ENCODE results near the gene RNF167. TPM values are rescaled to one million over a fixed set of nuclear protein-coding genes. Genes with fewer than 3 reads are reported as not detected.
A peak's percentile ranks its signal among the peaks of the same experiment; 100 is the strongest.

Gene RNF167
- total and polyA plus RNA-seq, 2 of the 13 experiments (the other 11 are each of a cell fraction or from before 2014, with no cell fraction given), result 44.1 to 45.4 TPM

DNA sequence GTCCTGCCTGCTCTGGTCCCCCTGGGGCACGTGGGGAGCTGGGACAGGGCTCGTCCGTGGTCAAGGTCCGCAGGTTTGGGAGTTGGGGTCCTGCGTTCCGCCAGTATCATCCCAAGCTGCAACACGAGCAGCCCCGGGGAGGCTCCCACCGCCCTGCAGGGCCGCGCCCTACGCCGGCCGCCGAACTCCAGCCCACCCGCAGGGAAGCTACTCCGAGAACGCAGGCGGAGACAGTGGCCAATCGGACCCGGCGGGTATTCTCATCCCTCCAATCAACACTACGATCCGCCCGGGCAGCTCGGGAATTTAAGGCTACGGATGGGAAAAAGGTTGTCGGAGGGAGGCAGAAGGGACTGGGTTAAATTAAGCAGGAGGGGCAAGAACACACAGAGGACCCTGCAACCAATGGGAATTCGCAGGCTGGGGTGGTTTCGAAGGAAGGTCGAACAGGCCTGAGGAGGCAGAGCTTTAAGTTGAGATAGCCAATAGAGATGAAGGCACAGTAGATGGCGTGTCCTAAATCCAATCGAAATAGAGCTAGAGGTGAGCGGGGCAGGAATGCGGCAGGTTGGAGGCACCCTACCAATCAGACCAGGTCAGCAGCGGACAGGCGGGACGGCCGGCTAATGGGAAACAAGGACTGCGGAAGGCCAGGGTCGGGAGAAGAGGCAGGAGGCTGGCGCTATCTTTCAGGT is 26.9 kb downstream of the RNF167 start (continued):
- TF ChIP-seq ZNF790 (CRISPR knock-in tag; IDR thresholded peaks at IDR 0.05; ENCODE audit: borderline replicate concordance) (no peak), NCOA5 (CRISPR knock-in tag; IDR thresholded peaks at IDR 0.05) (no peak), NFE2 (CRISPR knock-in tag; IDR thresholded peaks at IDR 0.05) (no peak), ZNF431 (CRISPR knock-in tag; IDR thresholded peaks at IDR 0.05; ENCODE audit: borderline replicate concordance, low read depth) (0 out of 2 replicates have a peak, but pooled peaks have one; percentile 41), TFDP1 (CRISPR knock-in tag; IDR thresholded peaks at IDR 0.05; ENCODE audit: borderline replicate concordance) (peak; percentile 57; the same call in 1 of the 2 replicates), ZNF484 (CRISPR knock-in tag; IDR thresholded peaks at IDR 0.05; ENCODE audit: borderline replicate concordance, low read depth) (no peak), PLRG1 (conservative IDR thresholded peaks at IDR 0.05) (no peak), ATAD3A (CRISPR knock-in tag; IDR thresholded peaks at IDR 0.05) (no peak), AGO1 (IDR thresholded peaks at IDR 0.05; ENCODE audit: low read depth, low read length, poor library complexity, severe bottlenecking) (no peak), ZNF451 (CRISPR knock-in tag; IDR thresholded peaks at IDR 0.05) (no peak), ZMAT3 (CRISPR knock-in tag; conservative IDR thresholded peaks at IDR 0.05) (no peak), DPF2 (CRISPR knock-in tag; IDR thresholded peaks at IDR 0.05; ENCODE audit: borderline replicate concordance, low read depth) (no peak), CEBPZ (IDR thresholded peaks at IDR 0.05; ENCODE audit: low read length) (peak; percentile 93), ZNF260 (CRISPR knock-in tag; IDR thresholded peaks at IDR 0.05; ENCODE audit: borderline replicate concordance, low read depth) (no peak), BHLHE40 (IDR thresholded peaks at IDR 0.05; ENCODE audit: low read length) (no peak), ZNF136 (CRISPR knock-in tag; IDR thresholded peaks at IDR 0.05; ENCODE audit: low read depth) (0 out of 2 replicates have a peak, but pooled peaks have one; percentile 60)
- TF ChIP-seq, protein P1, sequence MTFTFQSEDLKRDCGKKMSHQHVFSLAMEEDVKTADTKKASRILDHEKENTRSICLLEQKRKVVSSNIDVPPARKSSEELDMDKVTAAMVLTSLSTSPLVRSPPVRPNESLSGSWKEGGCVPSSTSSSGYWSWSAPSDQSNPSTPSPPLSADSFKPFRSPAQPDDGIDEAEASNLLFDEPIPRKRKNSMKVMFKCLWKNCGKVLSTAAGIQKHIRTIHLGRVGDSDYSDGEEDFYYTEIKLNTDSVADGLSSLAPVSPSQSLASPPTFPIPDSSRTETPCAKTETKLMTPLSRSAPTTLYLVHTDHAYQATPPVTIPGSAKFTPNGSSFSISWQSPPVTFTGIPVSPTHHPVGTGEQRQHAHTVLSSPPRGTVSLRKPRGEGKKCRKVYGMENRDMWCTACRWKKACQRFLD (CRISPR knock-in tag; IDR thresholded peaks at IDR 0.05; ENCODE audit: borderline replicate concordance), result no peak
- TF ChIP-seq, protein P2, sequence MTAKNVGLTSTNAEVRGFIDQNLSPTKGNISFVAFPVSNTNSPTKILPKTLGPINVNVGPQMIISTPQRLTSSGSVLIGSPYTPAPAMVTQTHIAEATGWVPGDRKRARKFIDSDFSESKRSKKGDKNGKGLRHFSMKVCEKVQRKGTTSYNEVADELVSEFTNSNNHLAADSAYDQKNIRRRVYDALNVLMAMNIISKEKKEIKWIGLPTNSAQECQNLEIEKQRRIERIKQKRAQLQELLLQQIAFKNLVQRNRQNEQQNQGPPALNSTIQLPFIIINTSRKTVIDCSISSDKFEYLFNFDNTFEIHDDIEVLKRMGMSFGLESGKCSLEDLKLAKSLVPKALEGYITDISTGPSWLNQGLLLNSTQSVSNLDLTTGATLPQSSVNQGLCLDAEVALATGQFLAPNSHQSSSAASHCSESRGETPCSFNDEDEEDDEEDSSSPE (CRISPR knock-in tag; IDR thresholded peaks at IDR 0.05), result peak; percentile 45
- TF ChIP-seq, protein P3, sequence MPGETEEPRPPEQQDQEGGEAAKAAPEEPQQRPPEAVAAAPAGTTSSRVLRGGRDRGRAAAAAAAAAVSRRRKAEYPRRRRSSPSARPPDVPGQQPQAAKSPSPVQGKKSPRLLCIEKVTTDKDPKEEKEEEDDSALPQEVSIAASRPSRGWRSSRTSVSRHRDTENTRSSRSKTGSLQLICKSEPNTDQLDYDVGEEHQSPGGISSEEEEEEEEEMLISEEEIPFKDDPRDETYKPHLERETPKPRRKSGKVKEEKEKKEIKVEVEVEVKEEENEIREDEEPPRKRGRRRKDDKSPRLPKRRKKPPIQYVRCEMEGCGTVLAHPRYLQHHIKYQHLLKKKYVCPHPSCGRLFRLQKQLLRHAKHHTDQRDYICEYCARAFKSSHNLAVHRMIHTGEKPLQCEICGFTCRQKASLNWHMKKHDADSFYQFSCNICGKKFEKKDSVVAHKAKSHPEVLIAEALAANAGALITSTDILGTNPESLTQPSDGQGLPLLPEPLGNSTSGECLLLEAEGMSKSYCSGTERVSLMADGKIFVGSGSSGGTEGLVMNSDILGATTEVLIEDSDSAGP (CRISPR knock-in tag; IDR thresholded peaks at IDR 0.05; ENCODE audit: borderline replicate concordance), result no peak; the same call in 1 of the 2 replicates
- TF ChIP-seq, protein P4, sequence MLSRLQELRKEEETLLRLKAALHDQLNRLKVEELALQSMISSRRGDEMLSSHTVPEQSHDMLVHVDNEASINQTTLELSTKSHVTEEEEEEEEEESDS (CRISPR knock-in tag; IDR thresholded peaks at IDR 0.05; ENCODE audit: borderline replicate concordance), result no peak

Measured in HepG2 (cell line).